NCI-H146 treated with DMSO at 0.1 percent for 48 hours (cell line): ENCODE results near the gene NECTIN3.

Source experiments
- DNase-seq: peaks from one replicate; lab custom pipeline; 2025; ENCODE audit not compliant: unreplicated experiment; lab: John Stamatoyannopoulos, UW

Gene NECTIN3

GRCh38 chr3:111197485-111197884 is 125.9 kb downstream of the NECTIN3 start:
- DNase-seq, result no peak

DNA sequence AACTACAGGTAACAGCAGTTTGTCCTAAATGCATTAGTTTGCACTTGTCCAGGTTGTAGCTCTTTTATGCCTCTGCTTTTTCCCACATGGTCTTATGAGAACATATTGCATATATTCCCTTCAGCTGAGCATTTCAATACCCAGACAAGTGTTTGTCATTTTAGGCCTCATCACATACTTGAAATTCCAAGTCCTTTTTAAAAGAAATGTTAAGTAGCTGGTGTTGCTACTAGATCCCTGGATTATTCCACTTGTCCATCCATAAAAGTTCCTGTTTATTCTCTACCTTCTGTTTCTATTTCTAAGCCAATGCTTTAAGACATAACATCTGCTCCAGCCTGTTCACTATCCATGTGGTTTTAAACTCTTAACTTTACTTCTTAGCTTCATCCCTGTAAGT is 128.4 kb downstream of the NECTIN3 start:
- DNase-seq, result no peak

DNA sequence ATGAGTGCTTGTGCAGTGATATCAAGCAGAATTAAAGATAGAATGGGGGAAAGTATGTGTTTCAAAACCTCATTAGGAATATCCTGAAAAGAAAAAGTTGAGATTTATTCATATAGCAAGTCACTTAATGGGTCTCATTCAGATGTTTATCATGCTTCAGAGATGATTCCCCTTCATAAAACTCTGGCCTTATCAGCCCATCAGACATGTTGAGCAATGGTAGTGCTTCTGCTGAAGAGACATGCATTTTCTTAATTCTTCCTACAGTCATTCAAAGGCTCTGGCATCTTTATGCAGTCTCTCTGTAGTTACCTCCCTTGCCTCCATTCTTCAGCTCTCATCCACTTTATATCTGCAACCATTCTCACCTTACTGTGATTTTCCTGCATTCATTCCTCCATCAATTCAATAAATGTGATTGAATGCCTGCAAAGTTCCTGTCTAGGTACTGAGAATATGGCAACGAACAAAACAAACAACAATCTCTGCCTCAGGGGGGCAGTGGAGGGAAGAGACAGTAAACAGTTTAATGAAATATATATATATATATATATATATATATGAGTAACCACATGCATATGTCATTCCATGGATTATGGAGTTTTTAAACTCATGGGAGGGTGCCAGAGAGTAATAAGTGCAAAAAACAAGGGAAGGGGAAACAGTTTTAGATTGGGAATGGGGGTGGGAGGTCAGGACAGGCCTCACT is 138.5 kb downstream of the NECTIN3 start:
- DNase-seq, result no peak

- no peak for DNase-seq
Observed at GRCh38 chr3:111210866-111211564, 139.4 kb downstream of the NECTIN3 start.

DNA sequence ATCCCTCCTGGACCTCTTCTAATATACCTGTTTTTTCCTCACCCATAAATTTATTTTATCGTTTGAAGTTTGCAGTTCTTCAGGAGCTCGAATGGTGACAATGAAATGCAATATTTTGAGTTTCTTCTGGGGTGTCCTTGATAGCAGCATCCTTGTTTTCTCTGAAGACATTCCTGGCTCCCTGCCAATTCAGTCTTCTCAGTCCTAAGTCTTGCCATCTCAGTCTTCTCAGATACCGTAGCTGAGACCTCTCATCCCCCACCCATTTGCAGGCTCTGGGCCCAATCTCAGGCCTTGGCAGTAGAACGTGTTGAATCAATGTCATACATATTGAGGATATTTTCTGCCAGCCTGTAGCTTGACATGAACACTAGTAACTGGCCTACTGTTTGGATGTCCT is 140.9 kb downstream of the NECTIN3 start:
- no peak for DNase-seq

DNA sequence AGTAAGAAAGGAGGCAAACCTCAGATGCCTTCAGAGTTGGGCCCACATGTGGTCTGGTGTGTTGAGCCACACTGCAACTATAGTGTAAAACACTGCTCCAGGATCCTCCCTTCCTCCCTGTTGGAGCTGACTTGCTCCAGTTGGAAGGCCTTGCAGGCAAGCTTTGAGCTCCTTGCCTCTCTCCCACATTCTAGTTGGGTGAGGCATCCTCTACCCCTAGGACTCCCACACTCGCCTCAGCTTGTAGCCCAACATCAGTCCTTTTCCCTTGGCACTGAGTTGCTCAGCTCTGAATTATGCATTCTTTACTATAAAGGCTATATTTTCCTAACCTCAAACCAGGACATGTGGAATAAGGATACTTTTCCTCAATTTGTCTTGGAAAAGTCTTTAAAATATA is 143.9 kb downstream of the NECTIN3 start:
- no peak for DNase-seq

- DNase-seq, result no peak
Observed at GRCh38 chr3:111218615-111219014, 147.0 kb downstream of the NECTIN3 start.

GRCh38 chr3:111227216-111227615 is 155.6 kb downstream of the NECTIN3 start:
- DNase-seq, result no peak

DNA sequence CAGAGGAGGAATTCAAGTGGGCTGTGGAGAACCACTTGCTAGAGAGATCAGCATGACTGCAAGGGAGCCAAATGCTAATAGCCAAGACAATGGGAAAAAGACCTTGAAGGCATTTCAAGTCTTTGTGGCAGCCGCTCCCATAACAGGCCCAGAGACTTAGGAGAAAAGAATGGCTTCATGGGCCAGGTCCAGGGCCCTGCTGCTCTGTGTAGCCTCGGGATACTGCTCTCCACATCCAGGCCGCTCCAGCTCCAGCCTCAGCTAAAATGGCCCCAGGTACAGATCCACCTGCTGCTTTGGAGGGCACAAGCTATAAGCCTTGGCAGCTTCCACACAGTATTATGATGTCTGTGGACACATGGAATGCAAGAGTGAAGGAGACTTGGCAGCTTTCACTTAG is 157.7 kb downstream of the NECTIN3 start:
- DNase-seq, result no peak

DNA sequence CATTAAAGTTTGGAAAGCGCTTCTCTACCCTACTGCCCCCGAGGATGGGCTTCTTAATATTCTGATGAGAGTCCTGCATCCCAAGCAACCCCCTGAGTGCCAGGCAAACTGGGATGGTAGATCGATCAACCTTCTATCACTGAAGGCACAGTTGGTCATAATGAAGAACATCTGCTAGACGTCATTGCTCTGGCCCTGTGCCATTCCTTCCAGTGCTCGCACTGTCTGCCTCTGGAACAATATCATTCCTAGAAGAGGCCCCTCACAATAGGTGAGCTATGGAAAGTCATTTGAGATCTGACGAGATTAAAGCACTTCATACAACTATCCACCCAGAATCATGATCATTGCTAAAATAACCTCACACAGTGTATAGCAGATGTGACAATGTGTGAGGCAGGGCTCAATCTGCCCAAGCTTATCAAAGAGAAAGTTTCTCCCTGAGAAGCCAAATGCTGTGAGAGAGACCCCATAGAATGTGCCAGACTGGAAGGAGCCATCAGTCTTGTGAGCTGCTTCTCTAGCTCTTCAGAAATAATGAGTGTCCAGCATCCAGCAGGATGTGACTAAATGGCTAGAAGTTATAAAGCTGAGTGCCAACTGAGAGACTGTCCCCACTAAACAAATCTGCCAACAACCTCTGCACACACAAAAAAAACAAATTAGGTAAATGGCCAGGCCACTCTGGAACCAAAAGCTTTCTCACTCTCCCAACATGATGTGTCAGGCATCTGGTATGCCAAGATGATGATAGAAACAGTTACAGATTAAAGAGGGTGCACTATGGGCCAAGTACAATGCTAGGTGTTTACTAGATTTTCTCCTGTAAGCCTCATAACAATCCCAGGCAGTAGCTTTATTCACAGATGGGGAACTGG is 165.5 kb downstream of the NECTIN3 start:
- no peak for DNase-seq

DNA sequence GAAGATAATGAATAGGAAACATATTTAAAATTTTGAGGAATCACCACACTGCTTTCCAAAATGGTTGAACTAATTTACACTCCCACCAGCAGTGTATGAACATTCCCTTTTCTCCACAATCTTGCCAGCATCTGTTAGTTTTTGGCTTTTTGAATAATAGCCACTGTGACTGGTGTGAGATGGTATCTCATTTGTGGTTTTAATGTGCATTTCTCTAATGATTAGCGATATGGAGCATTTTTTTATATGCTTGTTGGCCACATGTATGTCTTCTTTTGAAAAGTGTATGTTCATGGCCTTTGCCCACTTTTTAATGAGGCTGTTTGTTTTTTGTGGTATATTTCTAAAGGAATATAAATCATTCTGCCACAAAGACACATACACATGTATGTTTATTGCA is 166.3 kb downstream of the NECTIN3 start:
- DNase-seq, result no peak

- no peak for DNase-seq
Observed at GRCh38 chr3:111238885-111239284, 167.3 kb downstream of the NECTIN3 start.

- DNase-seq, result no peak
Observed at GRCh38 chr3:111241960-111242359, 170.3 kb downstream of the NECTIN3 start.
